Activated CD8-positive, alpha-beta memory T cell treated with anti-CD3 and anti-CD28 coated beads for 4 hours (primary cell): ENCODE data around the gene LANCL3.

ENCODE experiments used
- DNase-seq, 2 donors: peaks; one replicate each; pipeline ENCODE4 v3.0.0-alpha.2; 2020; ENCODE audit warnings: low read depth in 2 of 2

LANCL3 gene

DNA sequence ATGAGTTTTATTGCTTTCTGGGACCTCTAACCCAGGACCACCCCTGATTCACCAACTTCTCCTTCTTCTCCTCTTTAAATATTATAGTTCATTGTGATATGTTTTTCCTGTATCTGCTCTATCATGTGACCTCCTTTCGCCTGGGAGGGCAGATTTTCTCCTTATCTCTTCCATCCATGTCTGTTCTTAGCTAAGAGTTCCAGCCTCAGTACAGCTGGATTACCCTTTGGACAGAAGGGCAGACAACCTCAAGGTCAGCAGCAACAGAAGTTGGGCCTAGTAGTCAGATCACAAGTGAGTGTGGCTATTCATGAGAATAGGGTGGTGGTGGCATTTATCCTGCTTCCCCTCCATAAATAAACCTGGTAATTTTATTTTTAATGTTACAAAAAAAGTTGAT, 108.4 kb downstream of the LANCL3 start:
- no peak for DNase-seq

DNA sequence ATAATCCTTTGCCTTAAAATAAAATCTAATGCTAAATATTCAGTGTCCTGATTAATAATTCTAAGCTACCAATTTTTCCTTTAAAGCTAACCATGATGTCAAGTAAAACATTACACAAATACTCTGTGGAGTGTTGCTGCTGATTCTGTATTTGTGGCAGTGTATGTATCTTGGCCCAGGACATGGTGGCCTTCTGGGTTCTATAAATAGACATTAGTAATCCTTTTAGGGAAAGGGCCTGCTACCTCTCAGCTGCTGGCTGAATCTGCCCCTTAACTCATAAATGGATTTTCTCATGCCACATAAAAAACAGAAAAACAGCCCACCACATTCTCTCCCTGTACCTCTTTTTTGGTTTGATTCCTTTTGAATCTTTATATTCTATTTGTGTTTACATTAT, 113.0 kb downstream of the LANCL3 start:
- no peak for DNase-seq

DNA sequence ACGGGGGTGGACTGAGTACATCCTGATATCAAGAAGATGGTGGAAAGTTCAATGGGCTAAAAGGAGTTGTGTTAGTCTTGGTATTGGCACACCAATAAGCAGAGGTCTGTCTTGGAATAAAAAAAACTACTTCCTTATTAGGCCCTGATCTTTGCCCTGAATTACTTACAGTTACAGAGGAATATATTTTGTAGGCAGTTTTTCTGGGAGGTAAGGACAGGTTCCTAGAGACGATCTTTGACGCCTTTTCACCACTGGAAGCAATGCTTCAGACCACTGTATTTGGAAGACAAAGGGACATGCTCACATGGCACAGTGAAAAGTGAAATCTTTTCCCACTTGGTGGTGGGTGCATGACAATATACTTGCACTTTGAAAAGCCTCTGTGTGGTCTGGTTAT, 113.5 kb downstream of the LANCL3 start:
- DNase-seq: no peak

DNA sequence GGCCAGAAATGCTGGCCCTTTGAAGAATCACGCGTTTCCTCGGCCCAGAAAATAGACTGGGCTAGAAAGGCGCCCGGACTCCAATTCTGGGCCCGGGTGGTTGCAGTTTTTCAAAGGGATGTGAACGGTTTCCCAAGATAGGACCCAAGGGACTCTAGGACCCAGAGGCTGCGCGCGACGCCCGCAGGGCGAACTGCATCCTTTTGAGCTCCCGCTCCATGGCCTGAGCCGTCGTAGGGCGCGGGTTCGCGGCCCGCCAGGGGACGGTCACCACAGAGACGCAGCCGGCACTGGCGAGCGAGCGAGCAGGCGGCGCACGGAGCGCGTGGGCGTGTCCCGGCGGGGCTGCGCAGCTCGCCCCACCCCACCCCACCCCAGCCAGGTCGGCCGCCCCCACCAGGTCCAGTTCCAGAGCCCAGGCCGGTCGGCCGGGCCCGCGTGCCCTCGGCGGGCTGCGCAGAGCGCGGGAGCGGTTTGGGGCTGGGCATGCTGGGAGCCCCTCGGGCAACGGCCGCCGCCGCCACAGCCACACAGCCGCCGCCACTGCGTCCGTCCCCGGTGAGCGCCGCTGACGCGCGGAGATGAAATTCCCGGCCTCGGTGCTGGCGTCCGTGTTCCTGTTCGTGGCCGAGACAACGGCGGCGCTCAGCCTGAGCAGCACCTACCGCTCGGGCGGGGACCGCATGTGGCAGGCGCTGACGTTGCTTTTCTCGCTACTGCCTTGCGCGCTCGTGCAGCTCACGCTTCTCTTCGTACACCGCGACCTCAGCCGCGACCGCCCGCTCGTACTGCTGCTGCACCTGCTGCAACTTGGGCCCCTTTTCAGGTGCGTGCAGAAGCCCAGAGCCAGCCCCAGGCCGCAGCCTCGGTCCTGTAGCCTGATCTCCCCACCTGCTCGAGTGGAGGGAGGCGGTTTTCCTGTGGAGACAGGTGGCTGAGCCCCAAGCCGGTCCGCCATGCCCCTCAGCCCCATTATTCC, 114.2 kb downstream of the LANCL3 start, which contains the start of gene XK:
TSS of gene XK (plus strand) at position 411 of the 979 bp plus-strand sequence. CDS start at position 582, 171 bp downstream.
- peak in 1 of 2 donors; percentile 4 for DNase-seq

DNA sequence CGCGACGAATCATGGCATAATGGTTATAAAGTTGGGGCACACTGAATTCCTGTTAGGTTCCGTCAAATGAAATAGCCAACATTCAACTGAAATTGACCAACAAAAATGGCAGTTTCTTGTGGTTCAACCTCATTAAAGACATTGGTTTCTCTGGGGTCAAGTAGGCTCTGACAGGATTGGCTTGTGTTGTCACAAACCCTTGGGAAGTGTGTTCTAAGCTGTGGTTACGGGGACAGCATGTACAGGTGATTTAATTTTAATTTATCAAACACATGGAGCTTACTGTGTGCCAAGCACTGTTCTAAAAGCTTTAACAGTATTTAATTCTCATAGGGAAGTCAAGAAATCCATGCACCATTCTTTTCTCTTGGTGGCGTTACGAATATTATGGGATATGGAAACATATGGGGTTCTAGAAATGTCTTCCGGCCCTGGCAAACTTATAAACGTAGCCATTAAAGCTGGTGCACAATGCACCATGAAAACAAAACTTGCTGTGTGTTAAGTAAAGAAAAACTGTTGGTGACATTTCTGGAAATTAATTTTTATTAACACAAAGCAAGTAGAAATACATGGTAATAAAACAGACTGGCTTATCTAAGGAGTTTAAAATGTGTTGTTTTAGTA, 115.0 kb downstream of the LANCL3 start:
- no peak for DNase-seq

DNA sequence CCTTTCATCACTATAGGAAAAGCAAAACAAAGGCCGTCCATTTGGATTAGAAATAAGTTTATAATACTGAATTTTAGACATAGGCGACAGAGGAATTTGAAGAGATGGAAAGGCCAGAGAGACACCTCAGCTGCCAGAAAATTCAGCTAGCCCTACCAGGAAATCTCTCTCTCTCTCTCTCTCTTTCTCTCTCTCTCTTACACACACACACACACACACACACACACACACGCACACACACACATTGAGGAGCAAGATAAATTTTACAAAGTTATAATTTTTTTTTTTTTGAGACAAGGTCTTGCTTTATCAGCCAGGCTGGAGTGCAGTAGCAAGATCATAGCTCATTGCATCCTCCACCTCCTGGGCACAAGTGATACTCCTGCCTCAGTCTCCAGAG, 115.5 kb downstream of the LANCL3 start:
- no peak for DNase-seq

DNA sequence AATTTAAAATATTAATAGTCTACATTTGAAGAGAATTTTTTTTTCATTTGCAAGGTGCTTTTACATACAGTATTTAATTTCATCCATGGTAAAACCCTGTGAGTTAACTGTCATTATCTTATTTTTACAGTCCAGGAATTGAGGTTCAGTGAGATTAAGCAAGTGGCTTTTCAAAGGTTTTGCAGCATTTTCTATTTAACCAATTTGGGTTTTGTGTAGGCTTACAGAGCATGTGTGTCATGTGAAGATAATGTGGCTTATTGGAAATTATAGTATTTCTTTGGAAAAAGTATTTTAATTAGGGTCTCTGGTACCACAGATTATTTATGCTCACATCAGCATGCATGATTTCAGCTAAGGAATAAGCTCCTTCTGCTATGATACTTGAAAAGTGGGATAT, 118.7 kb downstream of the LANCL3 start:
- DNase-seq: no peak

DNA sequence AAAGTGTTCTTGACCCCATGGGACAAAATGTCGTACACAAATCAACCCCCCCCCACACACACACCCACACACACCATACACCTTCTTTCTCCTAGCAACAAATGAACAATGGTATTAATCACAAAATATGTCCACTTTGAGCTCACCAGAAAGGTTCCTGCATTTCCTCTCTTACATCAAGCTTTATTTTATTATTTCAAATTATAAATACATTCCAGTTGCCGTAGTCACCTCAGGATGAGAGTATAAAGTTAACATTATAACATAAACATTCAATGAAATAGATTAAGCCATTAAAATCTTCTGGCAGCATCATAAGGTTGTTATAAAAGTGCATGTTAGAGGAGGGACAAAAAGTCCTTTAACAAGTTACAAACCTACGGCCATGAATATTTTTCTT, 121.5 kb downstream of the LANCL3 start:
- DNase-seq: no peak

DNA sequence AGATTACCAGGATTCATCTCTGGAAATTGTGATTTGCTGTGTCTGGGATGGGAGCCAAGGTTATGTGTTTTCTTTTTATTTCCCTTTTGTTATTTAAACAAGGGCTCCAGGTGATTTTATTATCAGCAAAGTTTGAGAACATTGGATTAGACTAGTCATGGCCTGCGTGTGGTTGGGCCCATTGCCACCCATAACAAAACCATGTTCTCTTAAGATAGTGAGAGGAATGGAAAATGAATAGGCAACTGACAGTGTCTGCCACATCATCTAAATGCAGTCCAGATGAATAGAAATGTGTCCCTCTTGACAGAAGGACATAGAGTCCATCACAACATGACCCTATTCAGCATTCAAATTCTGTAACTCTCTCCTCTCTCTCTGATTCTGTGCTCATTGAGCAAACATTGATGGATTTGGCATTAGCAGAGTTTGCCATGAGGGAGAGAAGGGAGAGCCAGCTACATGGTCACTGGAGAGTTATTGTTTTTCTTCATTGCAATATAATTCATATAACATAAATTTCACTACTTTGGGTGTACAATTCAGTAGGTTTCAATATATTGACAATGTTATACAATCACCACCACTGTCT, 125.8 kb downstream of the LANCL3 start:
- no peak for DNase-seq

DNA sequence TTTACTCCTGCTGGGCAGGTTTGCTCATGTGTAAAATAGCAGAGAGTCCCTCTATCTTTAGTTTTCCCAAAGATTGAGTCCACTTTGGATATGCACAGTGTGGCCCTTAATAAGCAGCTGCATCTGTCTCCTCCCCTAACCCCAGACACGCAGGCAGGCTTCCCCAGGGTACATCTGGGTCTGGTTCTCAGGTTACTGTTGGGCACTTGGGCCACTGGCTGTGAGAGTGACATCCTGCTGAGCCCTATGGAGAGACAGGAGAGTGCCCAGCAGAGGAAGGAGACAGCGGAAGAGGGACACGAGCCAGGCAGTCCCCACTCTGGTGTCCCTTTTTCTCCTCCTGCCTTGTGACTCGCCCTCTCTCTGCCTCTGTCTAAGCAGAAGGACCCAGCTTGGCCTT, 130.1 kb downstream of the LANCL3 start:
- DNase-seq: no peak

DNA sequence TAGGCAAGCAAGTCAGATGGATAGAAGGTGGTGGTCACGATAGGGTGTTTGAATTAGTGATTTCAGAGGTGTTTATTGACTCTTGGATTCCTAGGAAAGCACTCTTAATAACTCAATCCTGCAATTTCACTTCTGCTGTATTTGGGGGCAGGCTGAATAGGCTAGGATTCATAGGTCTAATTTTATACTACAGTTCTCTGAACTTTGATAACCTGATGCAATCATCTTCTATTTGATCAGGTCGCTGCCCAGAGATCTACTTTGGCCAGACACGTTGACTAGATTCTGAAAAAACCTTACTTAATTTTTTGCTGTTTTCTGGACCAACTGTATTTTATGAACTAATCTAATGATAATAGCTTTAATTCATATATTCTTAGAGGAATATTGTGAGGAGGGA, 140.5 kb downstream of the LANCL3 start:
- DNase-seq: no peak

DNA sequence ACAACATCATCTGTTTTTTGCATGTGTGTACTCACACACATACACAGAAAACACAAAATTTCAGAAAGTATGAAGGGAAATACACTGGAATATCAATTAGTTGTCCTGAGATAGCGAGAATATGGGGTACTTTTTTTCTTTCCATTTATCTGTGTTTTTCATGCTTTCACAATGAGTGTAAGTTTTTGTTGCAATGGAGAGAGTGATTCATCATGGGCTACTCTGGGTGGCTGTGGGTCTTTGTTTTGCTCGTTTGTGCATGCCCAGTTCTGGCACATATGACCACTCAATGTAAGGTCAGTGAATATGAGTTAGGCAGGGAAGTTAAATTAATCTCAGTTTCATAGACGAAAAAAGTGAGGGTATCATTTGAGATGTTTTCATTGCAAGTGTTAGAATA, 141.0 kb downstream of the LANCL3 start:
- no peak for DNase-seq

DNA sequence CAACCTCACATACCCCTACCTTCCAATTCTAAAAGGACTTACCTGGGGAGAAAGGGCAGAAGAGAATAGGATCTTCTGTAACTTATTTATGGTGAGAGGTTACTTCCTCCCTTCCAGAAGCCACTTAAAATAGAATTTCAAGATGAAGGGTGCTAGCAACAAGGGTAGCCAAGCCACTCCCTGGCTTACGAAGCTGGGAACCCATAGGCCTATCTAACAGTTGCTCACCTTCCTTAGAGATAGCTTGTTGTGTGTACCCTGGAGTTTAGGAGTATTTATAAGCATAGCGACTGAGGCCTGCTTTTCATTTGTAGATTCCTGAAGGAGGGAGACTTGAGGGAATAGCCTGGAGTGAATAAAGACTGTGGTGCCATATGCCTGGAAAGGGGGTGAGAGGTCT, 143.0 kb downstream of the LANCL3 start:
- DNase-seq: no peak

DNA sequence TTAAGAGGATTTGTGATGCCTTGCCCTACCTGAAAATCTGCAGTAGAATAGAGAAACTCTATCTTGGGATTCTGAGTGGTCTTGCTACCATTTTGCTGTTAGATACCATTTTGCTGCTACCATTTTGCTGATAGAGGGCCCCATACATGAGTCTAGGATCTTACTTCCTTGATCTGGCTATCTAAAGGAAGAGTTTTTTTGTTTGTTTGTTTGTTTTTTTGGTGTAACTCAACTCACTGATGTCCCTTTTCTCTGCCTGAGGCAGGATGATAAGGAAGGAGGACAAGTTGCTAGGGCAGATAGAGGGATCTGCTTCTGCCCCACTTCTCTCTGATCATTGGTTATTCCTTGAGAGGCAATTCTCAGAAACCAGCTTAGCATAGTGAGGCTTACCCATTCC, 145.1 kb downstream of the LANCL3 start:
- no peak for DNase-seq

DNA sequence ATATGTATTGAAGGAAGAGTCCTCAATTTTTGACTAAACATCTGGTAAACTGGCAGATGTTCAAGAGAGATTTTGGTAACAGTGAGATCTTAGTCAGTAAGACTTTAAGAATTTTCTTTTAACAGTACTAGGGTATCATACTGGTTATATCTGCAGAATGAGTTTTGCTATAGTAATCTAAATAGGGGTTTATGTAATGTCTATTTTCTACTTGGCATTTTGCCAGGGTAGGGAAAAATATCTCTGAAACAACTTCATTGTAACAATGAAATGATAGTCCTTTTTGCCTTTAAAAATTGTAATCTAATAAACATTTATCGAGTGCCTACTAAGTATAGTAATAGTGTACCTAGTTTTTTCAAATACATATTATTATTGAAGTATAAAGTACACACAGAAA, 146.2 kb downstream of the LANCL3 start:
- DNase-seq: no peak

DNA sequence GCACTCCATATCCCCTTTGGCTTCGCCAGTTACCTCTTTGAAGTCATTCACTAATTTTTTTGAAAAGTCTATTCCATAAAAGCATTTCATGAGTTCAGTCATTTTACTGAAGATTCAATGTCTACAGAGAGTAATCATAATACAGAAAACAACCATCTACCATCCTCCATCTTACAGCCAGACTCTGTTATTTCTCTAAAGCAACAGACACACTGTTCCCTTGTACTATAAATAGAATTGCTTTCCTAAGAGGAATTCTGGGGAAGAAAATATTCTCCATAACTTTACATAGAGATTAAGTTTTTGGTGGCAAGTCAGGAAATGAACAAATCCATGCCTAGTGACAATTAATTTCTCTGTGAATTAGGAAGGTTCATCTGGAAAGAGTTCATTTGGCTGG, 151.1 kb downstream of the LANCL3 start:
- DNase-seq: no peak

DNA sequence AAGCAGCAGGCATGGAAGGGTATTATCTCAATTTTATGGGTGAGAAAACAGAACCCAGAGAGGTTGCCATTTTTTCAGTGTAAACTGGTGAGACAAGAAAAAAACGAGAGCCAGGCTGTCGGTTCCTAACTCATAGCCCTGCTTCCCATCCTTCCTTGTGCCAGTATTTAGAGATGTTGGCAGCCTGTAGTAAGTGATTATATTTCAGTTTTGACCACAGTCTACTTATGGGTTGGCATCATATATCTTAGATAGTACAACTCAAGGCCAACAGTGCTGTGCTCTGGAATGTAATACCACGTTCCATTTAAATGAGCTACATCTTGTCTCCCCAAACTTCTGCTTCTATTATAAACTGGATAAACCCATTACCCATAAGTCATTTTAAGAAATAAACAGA, 154.9 kb downstream of the LANCL3 start:
- DNase-seq: no peak
